Stimulated activated CD8-positive, alpha-beta memory T cell treated with anti-CD3 and anti-CD28 coated beads, Interleukin-7, amount 100 ng/mL, for 4 hours (primary cell): ENCODE results near the gene PTOV1.
"Not testable (repeated sequence)": the region's sequence is repeated elsewhere in the genome, so short reads cannot be mapped to it uniquely, and the experiment has no call there.

ENCODE experiments used
- DNase-seq, 2 donors: peaks; one replicate each; pipeline ENCODE4 v3.0.0-alpha.2; 2020; ENCODE audit warnings: low read depth in 2 of 2

PTOV1 gene

DNA sequence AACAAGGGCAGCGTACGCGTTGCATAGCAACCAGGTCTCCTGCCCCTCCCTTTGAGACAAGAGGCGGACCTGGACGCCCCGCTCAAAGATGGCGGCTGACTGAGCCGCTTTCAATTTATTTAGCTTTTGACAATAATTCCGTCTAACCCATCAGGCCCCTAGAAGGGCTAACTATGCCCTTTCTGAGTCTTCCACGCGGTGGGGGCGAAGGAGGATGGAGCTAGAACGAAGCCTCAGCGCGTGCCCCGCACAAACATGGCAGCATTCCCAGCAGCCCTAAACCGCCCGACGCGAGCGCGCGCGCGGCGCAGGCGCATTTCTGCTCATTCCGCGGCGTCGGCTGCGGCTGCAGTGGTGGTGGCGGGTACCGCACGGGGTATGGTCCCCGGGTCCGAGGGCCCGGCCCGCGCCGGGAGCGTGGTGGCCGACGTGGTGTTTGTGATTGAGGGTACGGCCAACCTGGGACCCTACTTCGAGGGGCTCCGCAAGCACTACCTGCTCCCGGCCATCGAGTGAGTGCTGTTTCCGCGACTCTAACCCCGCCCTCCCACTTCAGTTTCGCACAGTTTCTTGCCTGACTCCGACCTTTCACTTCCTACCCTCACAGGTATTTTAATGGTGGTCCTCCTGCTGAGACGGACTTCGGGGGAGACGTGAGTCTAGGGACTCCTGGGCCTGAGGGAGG lies 32.9 kb upstream of the PTOV1 start, which contains the start of gene MED25:
Gene MED25, plus strand, starts transcription at position 326 of the 685 bp plus-strand sequence. Its CDS starts 53 bp downstream, at position 379.
- peak; percentile 65 to 81 for DNase-seq

DNA sequence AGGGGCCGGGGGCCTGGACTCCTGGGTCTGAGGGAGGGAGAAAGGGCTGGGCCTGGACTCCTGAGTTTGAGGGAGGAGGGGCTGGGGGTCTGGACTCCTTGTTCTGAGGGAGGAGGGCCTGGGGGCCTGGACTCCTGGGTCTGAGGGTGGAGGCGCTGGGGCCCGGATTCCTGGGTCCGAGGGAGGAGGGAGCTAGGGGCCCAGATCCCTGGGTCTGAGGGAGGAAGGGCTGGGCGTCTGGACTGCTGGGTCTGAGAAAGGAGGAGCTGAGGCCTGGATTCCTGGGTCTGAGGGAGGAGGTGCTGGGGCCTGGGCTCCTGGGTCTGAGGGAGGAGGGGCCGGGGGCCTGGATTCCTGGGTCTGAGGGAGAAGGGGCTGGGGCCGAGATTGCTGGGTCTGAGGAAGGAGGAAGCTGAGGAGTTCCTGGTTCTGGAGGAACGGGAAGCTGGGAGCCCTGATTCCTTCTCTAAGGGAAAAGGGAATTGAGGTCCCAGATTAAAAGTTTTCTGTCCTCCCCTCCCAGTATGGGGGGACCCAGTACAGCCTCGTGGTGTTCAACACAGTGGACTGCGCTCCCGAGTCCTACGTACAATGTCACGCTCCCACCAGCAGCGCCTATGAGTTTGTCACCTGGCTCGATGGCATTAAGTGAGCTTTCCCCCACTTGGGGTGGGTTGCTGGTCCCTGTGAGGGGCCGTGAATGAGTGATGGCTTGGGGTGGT lies 32.1 kb upstream of the PTOV1 start:
- no peak for DNase-seq

DNA sequence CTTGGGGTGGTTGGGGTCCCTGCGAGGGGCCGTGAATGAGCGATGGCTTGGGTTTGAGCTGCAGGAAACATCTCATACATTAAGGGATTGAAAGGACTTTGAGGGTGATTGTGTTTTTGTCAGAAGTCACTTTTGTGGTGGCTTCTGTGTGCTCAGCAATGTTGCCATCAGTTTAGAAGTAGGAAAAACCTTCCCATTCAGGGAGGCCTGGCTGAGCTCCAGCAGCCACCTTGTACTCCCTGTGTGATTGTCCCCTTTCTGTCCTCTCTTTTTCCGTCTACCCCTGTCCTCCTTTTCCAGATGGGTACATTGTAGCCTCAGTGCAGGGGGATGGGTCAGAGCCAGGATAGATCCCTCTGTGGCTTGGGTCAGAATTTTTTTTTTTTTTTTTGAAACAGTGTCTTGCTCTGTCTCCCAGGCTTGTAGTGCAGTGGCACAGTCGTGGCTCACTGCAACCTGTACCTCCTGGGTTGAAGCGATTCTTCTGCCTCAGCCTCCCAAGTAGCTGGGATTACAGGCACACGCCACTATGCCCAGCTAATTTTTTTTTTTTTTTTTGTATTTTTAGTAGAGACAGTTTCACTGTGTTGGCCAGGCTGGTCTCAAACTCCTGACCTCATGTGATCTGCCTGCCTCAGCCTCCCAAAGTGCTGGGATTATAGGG lies 31.4 kb upstream of the PTOV1 start:
- DNase-seq, result not testable (repeated sequence)

DNA sequence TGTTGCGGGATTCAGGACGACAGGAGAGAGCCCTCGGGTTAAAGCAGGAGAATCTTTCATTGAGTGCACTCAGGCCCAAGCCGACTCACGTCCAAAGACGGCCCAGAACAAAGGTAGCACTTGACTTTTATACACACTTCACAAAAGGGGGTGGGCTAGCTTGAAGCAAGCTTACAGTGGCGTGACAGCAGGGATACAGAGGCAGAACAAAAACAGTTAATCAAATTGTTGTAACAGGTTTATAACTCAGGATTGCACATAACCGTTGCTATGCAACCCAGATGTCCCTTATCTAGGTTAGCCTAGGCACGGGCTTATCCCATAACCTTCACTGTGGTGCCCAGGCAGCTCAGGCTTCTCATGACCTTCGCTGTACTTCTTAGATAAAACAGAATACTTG lies 30.8 kb upstream of the PTOV1 start:
- no peak for DNase-seq

DNA sequence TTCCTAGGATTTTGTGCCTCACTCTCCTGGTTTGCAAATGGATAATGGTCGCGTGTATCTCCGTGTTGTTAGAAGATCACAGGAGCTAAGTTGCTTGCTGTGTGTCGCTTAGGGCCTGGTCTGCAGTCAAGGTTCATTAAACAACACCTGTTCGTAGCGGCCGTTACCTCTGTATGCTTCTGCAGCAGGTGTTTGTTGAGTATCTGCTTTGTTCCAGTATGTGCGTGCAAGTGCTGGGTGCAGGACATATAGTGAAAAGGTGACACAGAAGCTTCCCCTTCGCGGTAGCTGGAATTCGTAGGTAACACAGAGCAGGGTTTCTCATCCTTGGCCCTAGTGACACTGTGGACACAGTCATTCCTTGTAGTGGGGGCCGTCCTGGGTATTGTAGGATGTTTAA lies 27.5 kb upstream of the PTOV1 start:
- DNase-seq, result no peak

DNA sequence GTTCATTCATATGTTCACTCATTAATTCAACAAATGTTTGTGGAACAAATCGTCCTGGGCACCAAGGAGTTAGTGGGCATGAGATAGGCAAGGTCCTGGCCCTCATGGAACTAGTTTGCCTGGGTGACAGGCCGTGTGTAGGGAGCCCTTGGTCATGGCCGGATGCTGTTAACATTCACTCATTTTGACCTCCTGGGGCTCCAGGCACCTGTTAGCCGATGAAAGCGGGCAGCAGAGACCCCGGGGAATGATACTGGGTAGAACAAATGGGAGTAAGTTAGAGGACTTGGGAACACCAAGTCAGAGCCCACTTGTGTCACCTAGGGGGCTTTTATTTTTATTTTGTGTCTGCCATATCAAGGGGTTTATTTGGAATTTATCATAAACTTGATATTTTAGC lies 26.3 kb upstream of the PTOV1 start:
- no peak for DNase-seq

DNA sequence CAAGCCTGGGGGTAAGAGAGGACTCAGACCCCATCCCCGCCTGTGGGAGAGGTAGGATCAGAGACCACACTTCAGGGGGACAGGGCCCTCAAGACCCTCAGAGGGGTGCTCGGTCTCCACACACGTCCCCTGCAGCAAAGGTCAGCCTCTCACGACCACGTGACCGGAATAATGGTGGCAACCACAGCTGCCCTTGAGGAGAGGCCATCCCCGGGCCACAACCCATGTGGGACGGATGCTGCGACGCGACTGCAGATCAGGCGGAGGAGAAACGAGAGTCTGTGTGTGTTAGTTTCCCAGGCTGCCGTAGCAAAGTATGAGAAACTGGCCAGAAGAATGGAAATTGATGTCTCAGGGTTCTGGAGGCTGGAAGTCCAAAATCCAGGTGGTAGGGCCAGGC lies 23.9 kb upstream of the PTOV1 start:
- no peak for DNase-seq

DNA sequence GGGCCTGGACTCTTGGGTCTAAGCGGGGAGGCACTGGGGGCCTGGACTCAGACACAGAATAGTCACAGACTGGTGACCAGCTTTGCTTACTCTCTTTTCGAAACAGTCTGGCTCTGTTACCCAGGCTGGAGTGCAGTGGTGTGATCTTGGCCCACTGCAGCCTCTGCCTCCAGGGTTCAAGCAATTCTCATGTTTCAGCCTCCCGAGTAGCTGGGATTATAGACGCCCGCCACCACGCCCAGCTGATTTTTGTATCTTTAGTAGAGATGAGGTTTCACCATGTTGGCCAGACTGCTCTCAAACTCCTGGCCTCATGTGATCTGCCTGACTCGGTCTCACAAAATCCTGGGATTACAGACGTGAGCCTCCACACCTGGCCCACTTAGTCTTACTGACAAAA lies 21.8 kb upstream of the PTOV1 start:
- DNase-seq, result no peak

DNA sequence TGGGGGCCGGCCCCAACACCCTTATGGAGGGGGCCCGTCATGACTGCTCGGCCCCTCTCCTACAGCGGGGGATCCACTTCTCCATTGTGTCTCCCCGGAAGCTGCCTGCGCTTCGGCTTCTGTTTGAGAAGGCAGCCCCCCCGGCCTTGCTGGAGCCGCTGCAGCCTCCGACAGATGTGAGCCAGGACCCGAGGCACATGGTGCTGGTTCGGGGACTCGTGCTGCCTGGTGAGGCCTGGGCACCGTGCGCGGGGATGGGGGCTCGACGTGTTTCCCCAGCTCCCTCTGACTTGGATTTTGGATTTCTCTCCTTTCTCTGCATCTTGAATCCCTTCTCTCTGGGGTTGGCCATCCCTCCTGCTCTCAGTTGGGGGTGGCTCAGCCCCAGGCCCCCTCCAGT lies 21.2 kb upstream of the PTOV1 start:
- no peak for DNase-seq

DNA sequence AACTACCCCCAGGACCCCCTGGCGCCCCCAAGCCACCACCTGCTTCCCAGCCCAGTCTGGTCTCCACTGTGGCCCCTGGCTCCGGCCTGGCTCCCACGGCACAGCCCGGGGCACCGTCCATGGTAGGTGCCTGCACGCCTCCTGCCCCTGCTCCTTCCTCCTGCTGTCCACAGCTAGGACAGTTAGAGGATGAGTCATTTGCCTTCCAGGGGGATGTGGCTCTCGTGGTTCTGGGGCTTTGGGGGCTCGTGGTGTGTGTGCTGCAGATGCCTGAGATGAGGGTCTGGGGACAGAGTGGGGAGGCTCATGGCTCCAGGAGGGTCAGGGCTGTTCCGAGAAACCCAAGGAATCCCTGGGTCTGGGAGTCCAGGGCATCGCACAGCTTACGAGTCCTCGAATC lies 20.2 kb upstream of the PTOV1 start:
- DNase-seq, result no peak

DNA sequence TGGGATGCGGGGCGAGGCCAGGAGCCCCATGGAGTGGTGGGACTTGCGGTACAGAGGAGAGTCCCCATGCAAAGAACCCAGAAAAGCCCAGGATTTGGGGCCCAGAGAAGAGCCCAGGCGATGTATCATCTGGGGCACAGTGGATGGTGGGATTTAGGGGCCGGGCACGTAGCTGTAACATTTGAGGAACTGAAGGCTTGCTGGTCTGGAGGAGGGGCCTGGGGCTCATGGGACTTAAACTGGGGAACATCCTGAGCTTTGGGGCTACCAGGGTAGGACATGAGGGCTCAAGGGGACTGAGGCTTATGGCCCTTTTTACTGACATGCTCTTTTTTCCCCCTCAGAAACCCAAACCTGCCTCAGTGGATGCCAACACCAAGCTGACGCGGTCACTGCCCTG lies 19.4 kb upstream of the PTOV1 start:
- no peak for DNase-seq

DNA sequence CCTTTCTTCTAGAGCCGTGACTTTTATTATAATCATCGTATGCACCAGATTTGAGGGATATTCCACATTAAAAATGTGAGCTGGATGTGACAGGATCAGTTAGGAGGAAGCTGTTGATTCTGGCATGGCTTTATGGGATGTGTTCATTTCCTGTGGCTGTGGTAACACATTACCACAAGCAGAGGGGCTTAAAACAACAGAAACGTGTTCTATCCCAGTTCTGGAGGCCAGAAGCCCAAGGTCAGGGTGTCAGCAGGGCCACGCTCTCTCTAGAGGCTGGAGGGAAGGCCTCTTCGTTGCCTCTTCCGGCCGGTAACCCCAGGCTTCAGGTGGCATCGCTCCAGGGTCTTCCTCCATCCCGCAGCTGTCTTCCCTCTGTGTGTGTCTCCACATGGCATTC lies 18.4 kb upstream of the PTOV1 start:
- no peak for DNase-seq

DNA sequence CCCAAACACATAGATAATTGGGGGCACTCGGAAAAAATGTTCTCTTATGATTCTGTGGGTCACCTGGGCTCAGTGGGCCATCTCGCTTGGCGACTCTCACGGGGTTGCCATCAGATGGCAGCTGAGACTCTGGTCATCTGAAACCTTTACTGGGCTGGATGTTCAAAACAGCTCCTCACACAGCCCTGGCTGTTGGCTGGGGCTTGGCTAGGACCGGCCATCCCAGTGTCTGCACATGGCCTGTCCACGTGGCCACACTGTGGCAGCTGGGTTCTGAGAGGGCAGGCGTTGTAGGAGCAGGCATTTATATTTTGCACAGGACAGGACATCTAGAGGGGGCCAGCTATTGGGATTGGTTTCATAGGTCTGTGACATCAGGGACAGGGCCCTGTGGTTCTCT lies 17.4 kb upstream of the PTOV1 start:
- no peak for DNase-seq

DNA sequence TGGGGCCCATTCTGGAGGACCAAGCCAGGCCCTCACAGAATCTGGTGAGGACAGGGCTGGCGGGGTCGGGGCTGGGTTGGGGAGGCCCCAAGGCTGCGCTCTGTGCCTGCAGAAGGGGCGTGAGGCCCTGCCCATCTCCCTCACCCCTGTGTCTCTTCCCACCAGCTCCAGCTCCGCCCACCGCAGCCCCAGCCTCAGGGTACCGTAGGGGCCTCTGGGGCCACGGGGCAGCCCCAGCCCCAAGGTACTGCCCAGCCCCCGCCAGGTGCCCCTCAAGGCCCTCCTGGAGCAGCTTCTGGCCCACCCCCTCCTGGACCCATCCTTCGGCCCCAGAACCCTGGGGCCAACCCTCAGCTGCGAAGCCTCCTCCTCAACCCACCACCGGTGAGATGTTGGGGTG lies 15.4 kb upstream of the PTOV1 start:
- no peak for DNase-seq

DNA sequence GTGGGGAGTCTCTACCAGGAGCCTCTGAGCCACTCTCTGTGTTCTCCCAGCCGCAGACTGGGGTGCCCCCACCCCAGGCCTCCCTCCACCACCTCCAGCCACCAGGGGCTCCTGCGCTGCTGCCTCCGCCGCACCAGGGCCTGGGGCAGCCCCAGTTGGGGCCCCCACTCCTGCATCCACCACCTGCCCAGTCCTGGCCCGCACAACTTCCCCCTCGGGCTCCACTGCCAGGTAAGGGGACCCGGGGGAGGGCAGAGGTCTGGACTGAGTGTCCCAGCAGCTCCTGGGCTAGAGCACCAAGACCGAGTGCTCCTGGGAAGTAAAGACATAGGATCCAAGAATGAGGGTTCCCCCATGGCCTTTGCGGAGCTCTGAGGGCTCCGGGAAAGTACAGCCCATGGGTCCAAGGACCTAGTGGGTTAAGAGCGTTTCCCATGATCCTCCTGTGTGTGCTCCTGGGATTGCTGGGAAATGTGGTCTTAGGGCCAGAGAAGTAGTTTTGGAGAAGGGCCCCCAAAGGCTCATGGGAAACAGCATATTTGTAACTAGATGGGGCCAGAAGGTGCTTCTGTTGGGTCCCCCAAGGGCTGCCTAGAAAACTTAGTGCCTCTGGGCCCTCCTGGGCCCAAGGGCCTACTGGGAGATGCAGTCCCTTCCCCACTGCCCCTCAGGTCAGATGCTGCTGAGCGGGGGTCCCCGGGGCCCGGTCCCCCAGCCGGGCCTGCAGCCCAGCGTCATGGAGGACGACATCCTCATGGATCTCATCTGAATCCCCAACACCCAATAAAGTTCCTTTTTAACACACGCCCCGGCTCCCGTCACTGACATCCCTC lies 14.6 kb upstream of the PTOV1 start:
- no peak for DNase-seq

DNA sequence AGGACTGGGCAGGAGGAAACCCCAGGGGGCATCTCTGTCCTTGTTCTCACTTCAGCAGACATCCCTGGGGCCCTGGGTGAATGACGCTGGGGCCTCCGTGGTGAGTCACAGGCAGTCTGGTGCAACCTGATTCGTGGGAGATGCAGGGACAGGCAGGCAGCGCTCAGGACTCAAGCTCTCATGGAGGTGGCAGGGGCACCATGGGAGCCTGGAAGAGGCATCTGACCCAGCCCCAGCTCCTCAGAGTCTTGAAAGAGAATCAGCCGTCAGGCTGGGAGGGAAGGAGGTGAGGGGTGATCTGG lies 14.0 kb upstream of the PTOV1 start:
- DNase-seq, result no peak

DNA sequence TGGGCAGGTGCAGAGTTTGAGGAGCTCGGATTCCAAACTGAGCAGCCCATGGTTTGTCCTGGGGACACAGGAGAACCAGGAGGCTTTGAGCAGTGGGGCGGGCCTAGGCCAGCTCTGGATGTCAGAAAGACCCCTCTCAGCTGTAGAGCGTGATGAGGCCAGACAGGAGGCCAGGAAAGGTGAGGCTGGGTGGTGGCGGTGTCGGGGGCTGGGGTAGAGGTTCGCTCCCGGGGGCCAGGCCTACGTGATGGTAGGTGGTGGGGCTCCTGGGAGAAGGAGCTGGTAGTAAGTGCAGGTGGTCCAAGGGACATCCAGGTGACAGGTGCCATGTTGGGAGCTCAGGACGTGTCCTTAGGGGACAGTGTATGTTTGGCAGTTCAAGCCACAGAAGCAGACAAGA lies 13.5 kb upstream of the PTOV1 start:
- no peak for DNase-seq

DNA sequence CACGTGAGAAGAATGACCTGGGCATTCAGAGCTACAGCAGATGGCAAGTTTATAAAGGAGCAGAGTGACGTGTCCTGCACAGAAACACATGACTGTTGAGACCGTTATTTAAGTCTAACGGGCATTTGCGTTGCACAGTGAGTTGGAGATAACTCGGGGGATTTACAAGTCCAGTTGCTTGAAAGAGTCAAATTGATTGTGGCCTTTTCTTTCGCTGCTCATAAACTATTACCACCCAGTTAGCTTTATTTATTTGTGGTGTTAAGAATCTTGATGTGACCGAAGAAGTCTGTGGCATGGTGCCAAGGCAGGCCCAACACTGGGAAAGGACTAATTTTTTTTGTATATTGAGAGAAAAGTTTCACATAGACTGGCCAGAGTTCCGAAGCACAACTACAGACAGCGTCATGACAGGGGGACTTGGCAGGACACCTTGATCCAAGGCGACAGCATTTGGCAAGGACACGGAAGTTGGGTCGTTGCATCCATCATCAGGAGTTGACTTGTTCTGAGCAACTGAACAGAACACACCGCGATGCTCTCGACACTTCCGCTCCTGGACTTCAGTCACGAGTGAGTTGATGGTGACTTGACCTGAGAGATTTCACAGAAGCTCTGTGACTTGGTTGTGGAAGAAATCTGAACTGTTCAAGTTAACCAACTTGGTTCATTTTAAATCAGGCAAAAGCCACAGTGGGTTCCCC lies 11.9 kb upstream of the PTOV1 start:
- DNase-seq, result no peak

DNA sequence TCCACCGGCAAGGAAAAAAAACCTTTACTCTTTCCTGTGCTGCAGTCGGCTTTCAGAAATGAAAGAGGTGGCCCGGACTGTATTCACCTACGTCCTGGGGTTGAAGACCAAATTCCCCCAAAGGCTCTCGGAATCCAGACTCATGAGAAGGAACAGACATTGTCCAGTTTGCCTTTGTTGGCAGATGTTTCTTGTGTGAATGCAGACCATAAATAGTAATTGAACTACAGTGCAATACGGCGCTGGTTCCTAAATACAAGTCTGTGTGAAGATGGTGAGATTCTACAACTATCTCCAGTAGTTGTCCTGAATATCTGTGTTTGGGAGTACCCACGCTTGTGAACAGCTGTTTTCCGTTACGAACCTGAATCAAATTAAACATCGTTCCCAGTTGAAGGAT lies 11.2 kb upstream of the PTOV1 start:
- no peak for DNase-seq

DNA sequence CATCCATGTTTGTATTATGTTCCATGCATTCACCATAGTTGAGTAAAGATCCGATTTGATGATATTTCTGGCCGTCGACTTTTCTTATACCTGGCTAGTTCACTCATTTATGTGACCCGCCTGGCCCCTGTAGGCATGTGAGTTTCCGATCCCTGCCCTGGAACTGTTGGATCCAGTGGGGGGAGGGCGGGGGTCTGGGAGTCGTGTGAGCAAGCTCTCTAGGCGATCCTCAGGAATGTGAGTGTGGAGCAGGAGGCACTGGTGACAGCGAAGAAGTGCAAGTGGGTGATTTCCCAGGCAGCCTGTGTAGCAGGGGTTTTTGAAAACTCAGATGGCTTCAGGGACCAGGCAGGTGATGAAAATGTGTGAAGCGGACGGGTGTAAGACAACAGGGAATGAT lies 10.6 kb upstream of the PTOV1 start:
- DNase-seq, result no peak

DNA sequence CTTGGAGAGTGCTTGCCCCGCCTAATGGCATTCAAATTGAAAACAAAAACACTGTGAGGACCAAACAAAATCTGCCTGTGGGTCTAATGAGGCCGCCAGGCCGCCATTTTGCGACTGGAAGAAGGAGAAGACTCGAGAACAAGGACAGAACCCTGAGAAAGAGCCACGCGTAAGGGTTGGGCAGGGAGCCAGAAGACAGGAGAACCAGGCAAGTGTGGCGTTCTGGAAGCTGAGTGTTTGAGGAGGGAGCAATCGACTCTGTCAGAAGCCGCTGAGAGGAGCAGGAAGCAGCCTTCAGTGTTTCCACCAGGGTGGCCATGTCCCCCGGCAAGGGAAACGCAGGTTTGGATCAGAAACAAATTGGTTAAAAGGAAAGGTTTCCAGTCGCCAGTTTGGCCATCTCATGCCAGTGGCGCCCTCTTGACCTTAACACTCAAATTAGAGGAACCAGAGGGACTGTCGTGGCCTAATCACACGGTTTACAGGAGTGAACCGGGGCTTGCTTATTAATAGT lies 10.2 kb upstream of the PTOV1 start:
- DNase-seq, result no peak

DNA sequence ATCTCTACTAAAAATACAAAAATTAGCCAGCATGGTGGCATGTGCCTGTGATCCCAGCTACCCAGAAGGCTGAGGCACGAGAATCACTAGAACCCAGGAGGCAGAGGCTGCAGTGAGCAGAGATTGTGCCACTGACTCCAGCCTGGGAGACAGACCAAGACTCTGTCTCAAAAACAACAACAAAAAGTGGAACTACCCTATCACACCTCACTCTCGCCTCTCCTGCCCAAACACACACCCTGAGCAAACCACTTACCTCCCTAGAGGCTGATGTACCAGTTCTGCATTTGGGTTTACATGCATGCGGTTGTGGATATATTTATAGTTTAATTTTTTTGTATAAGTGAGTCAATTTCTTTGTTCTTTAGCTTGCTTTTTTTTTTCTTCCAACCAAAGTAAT lies 7.7 kb upstream of the PTOV1 start:
- DNase-seq, result no peak
